ENCODE data around the gene EIF6. TPM values are rescaled to one million over a fixed set of nuclear protein-coding genes. Genes with fewer than 3 reads are reported as not detected.

EIF6 gene
- total and polyA plus RNA-seq, 2 of the 8 experiments (the other 6 are each of a cell fraction or from before 2014, with no cell fraction given) = 184 to 319 TPM

DNA sequence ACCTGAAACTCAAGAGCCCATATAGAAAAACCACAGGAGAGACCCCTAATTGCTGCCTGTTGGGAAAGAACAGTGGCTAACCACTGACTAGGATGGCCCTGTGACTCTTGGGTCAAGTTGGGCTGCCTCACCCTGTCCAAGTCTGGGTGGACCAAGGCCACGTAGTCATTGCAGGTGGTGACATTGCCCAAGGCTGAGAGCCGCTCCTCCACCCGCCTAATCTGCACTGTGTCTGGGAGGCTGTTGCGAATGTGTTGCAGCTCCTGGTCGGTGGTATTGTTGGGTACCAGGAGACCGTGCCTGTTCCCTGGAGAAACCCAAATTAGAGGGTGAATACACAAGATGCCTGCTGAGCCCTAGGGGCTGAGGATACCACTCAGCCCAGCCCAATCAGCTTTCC lies 4.0 kb downstream of the EIF6 start:
- H3K4me3 ChIP-seq (ENCODE audit: extremely low read depth in 1 of 4, insufficient read depth in 2 of 4, low read depth in 3 of 4, low read length in 4 of 4) = no peak overlapping the region
- H3K18ac ChIP-seq (ENCODE audit: extremely low read depth, low read length) = no peak overlapping the region
- peaks cover 13% of the 10 kb centered on the region for H3K23me2 ChIP-seq (ENCODE audit: low read depth, low read length)
- H4K91ac ChIP-seq (replicated peaks; ENCODE audit: insufficient read length, low read length) = no peak overlapping the region
- no peak overlapping the region for H3K4me2 ChIP-seq (ENCODE audit: insufficient read depth in 1 of 2, low read depth in 2 of 2, low read length in 2 of 2)
- H3K9ac ChIP-seq (replicated peaks in 1 of 4; ENCODE audit: extremely low read depth in 1 of 4, low read depth in 3 of 4, low read length in 3 of 4) = no peak overlapping the region
- H3K4me1 ChIP-seq (replicated peaks in 1 of 4; ENCODE audit: control insufficient read depth in 3 of 4, insufficient read depth in 4 of 4, low read length in 3 of 4) = peaks cover 9 to 18% (median 9%) of the 10 kb centered on the region in 4 experiments; a peak in 6 of 7 replicates
- peaks cover 12% of the 10 kb centered on the region; the same call in 1 of the 2 replicates for H3K79me1 ChIP-seq (ENCODE audit: low read depth, low read length)
- H2BK120ac ChIP-seq (replicated peaks; ENCODE audit: low read depth, low read length) = no peak overlapping the region
- WGBS, 2 experiments (ENCODE audit: extremely low coverage in 1 of 2, insufficient coverage in 1 of 2, insufficient read length in 1 of 2, insufficient replicate concordance in 2 of 2, low coverage in 1 of 2, low lambda C conversion rate in 2 of 2, missing lambda C conversion rate in 1 of 2) = 89% methylated on average over 6 of the region's 6 CpGs; no CpG with 5 or more reads in 1 of the 2 experiments
- ChIA-PET CTCF (ENCODE audit: partially characterized antibody) (interaction anchor here (1.2 to 11.1 kb wide), 4 partner anchors 10 to 185 kb away, joined by 3 to 104 read pairs (median 4); no protein-coding TSS in a partner anchor), POLR2A (ENCODE audit: partially characterized antibody) (interaction anchor here (0.7 to 5.7 kb wide), 8 partner anchors 9 to 54 kb away, joined by 3 to 39 read pairs (median 4); partner anchors contain the start of genes FAM83C and MMP24)
- no peaks in the 10 kb centered on the region for H3K9me3 ChIP-seq (ENCODE audit: insufficient read depth in 2 of 2, low read depth in 1 of 2, low read length in 1 of 2)
- H2AFZ ChIP-seq (ENCODE audit: low read length) = no peak overlapping the region
- TF ChIP-seq POU5F1 (IDR thresholded peaks at IDR 0.05; ENCODE audit: low read depth, low read length) (no peak), POLR2A (IDR thresholded peaks at IDR 0.05; ENCODE audit: control extremely low read depth in 1 of 2, low read depth in 2 of 2, low read length in 2 of 2) (0 out of 3 replicates have a peak, but pooled peaks of 1 of the 2 experiments have one; percentile 4)
- DNase-seq (ENCODE audit: low read depth in 1 of 2, low spot score in 2 of 2) (no peak), FAIRE-seq (no peak)
- H3K79me2 ChIP-seq (ENCODE audit: control insufficient read depth in 1 of 2, insufficient read depth in 2 of 2, low read length in 2 of 2) = peaks cover 9 to 29% of the 10 kb centered on the region in 2 experiments
- no peak overlapping the region for H3K56ac ChIP-seq (replicated peaks; ENCODE audit: insufficient read length, low read depth, low read length)
- no peak overlapping the region for H3K4ac ChIP-seq (replicated peaks; ENCODE audit: insufficient read length, low read depth, low read length)
- no peak overlapping the region for H3K27ac ChIP-seq (ENCODE audit: low read depth, low read length)
- H2BK15ac ChIP-seq (ENCODE audit: low read length) = no peak overlapping the region
- H3K23ac ChIP-seq (ENCODE audit: insufficient read length) = no peak overlapping the region
- H3K27me3 ChIP-seq (replicated peaks in 1 of 4; ENCODE audit: control insufficient read depth in 3 of 4, extremely low read depth in 1 of 4, insufficient read depth in 3 of 4, low read length in 3 of 4) = no peaks in the 10 kb centered on the region
- no peak overlapping the region for H4K5ac ChIP-seq (ENCODE audit: insufficient read length, low read depth, low read length)
- H4K20me1 ChIP-seq (replicated peaks in 1 of 2; ENCODE audit: control insufficient read depth in 1 of 2, insufficient read depth in 2 of 2, low read length in 2 of 2) = peaks cover 7 to 14% of the 10 kb centered on the region in 2 experiments
- H4K8ac ChIP-seq (ENCODE audit: extremely low read depth, insufficient read depth, low read length) = no peak overlapping the region; the same call in none of the 2 replicates
- no peak overlapping the region for H3K14ac ChIP-seq (ENCODE audit: insufficient read length)
- H2BK12ac ChIP-seq (ENCODE audit: low read depth, low read length) = no peak overlapping the region
- H3K36me3 ChIP-seq (ENCODE audit: control insufficient read depth in 2 of 4, insufficient read depth in 4 of 4, low read length in 3 of 4) = peaks cover 25 to 43% (median 28%) of the 10 kb centered on the region in 4 experiments
- H2BK5ac ChIP-seq (ENCODE audit: low read depth, low read length) = no peak overlapping the region
- no peak overlapping the region for H2AK5ac ChIP-seq (ENCODE audit: low read depth, low read length)
- H2BK20ac ChIP-seq (ENCODE audit: low read length) = no peak overlapping the region

Measured in H1 (cell line).